Endothelial cell of umbilical vein (primary cell): ENCODE results near the gene STRN. TPM values are rescaled to one million over a fixed set of nuclear protein-coding genes. Genes with fewer than 3 reads are reported as not detected.

Experiments used
- BruUV-seq: library from RNA; stranded (reverse); fragments of 400-500 nt; replicated peaks from 2 replicates; lab custom pipeline; 2021; lab: Mats Ljungman, UMichigan
- CTCF ChIA-PET: fragments of 300-600, 350-600 bp; sonication (Branson Sonifier 250); formaldehyde crosslinking; loops from one replicate; lab custom pipeline; 2021; ENCODE audit warnings: antibody characterized with exemption, inconsistent platforms; lab: Charles Lee
- POLR2A ChIA-PET: fragments of 300-600, 350-600 bp; sonication (Branson Sonifier 250); formaldehyde crosslinking; loops from one replicate; lab custom pipeline; 2021; ENCODE audit warnings: antibody characterized with exemption, inconsistent platforms; lab: Charles Lee
- DNase-seq: peaks from one replicate; pipeline ENCODE4 v3.0.0-alpha.2; 2011; ENCODE audit warnings: low read depth, low spot score
- FAIRE-seq: peaks from 2 replicates; lab custom pipeline; 2011; peaks lifted over from hg19 to GRCh38; lab: Jason Lieb, UNC
- H2AFZ ChIP-seq: 2 replicates; pipeline ENCODE4 v1.6.0; 2012; ENCODE audit warnings: low read depth, low read length, control low read depth, inconsistent platforms
- H3K27ac ChIP-seq: 2 replicates; pipeline ENCODE4 v1.5.1; 2011; ENCODE audit warnings: low read depth, mild to moderate bottlenecking, control low read depth, low read length, moderate library complexity; ENCODE audit not compliant: insufficient read depth
- H3K27me3 ChIP-seq, 2 experiments: 2 replicates each; pipeline versions ENCODE4 v1.6.0 to v1.6.1; 2011; ENCODE audit warnings: low read length in 2 of 2, mixed read lengths in 1 of 2; ENCODE audit not compliant: control insufficient read depth in 2 of 2, insufficient read depth in 2 of 2
- H3K36me3 ChIP-seq, 2 experiments: 2 replicates in 1 of 2; 3 replicates in 1 of 2; pipeline ENCODE4 v1.5.1; 2011; ENCODE audit warnings: low read length in 2 of 2, mild to moderate bottlenecking in 1 of 2, moderate library complexity in 1 of 2; ENCODE audit not compliant: control insufficient read depth in 2 of 2, insufficient read depth in 2 of 2; ENCODE audit errors: extremely low read depth in 1 of 2
- H3K4me1 ChIP-seq: 3 replicates; pipeline ENCODE4 v1.5.1; 2011; ENCODE audit warnings: mild to moderate bottlenecking, low read length; ENCODE audit not compliant: control insufficient read depth, insufficient read depth; ENCODE audit errors: extremely low read depth
- H3K4me2 ChIP-seq: 2 replicates; pipeline ENCODE4 v1.6.1; 2011; ENCODE audit warnings: low read length, control low read depth, mixed read lengths; ENCODE audit not compliant: insufficient read depth
- H3K4me3 ChIP-seq, 3 experiments: fragments of 200-600 bp in 1 of 3; sonication (generic), shearing (Covaris generic) in 1 of 3; replicated peaks in 1 of 3; 2 replicates each; pipeline ENCODE4 v1.5.1; 2011 to 2016; ENCODE audit warnings: control low read depth in 3 of 3, low read length in 3 of 3, mild to moderate bottlenecking in 2 of 3, inconsistent platforms in 1 of 3, low read depth in 1 of 3, moderate library complexity in 1 of 3; ENCODE audit not compliant: insufficient read depth in 1 of 3
- H3K79me2 ChIP-seq: 2 replicates; pipeline ENCODE4 v1.6.0; 2012; ENCODE audit warnings: low read length, inconsistent platforms; ENCODE audit not compliant: control insufficient read depth, insufficient read depth
- H3K9ac ChIP-seq: replicated peaks from 2 replicates; pipeline ENCODE3; 2011; ENCODE audit warnings: low read length, control low read depth; ENCODE audit not compliant: insufficient read depth; ENCODE audit errors: extremely low read depth
- H3K9me1 ChIP-seq: replicated peaks from 3 replicates; pipeline ENCODE4 v1.6.0; 2011; ENCODE audit warnings: mild to moderate bottlenecking, low read length; ENCODE audit not compliant: control insufficient read depth, insufficient read depth; ENCODE audit errors: extremely low read depth
- H3K9me3 ChIP-seq: replicated peaks from 2 replicates; pipeline ENCODE4 v1.5.1; 2012; ENCODE audit warnings: low read length, inconsistent platforms; ENCODE audit not compliant: control insufficient read depth, insufficient read depth
- H4K20me1 ChIP-seq: replicated peaks from 2 replicates; pipeline ENCODE3; 2011; ENCODE audit warnings: mild to moderate bottlenecking, low read length; ENCODE audit not compliant: control insufficient read depth, insufficient read depth; ENCODE audit errors: extremely low read depth
- CTCF ChIP-seq, 2 donors: IDR thresholded peaks; 1 replicate in 1 of 2; 2 replicates in 1 of 2; pipeline ENCODE4 v1.5.1; 2011; ENCODE audit warnings: low read length in 2 of 2, mild to moderate bottlenecking in 2 of 2, moderate library complexity in 2 of 2, control low read depth in 1 of 2, inconsistent platforms in 1 of 2, low read depth in 1 of 2; ENCODE audit not compliant: insufficient read depth in 1 of 2; ENCODE audit errors: extremely low read depth in 1 of 2
- EZH2 ChIP-seq: IDR thresholded peaks from 2 replicates; pipeline ENCODE4 v1.6.1; 2012; ENCODE audit warnings: borderline replicate concordance, low read depth, mild to moderate bottlenecking, moderate library complexity, low read length, inconsistent platforms; ENCODE audit not compliant: severe bottlenecking
- GATA2 ChIP-seq: IDR thresholded peaks from 2 replicates; pipeline ENCODE4 v1.7.0; 2011; ENCODE audit warnings: low read depth, mild to moderate bottlenecking, moderate library complexity, mixed read lengths, low read length; ENCODE audit not compliant: insufficient read length, insufficient read depth
- MAX ChIP-seq: IDR thresholded peaks from 2 replicates; pipeline ENCODE4 v1.6.1; 2011; ENCODE audit not compliant: insufficient read depth, insufficient read length
- MYC ChIP-seq: IDR thresholded peaks from one replicate; pipeline ENCODE4 v1.6.1; 2011; ENCODE audit warnings: mild to moderate bottlenecking, low read depth, low read length
- POLR2A ChIP-seq: IDR thresholded peaks from 2 replicates; pipeline ENCODE4 v1.6.1; 2012; ENCODE audit warnings: low read depth, mild to moderate bottlenecking, control low read depth, low read length
- POLR2AphosphoS5 ChIP-seq: IDR thresholded peaks from 2 replicates; pipeline ENCODE4 v1.6.1; 2012; ENCODE audit warnings: low read depth, mild to moderate bottlenecking, control low read depth, low read length, moderate library complexity; ENCODE audit not compliant: insufficient read depth
- dilution Hi-C: fragments of 300-500 bp; cut with MboI; formaldehyde crosslinking; loops from one replicate; pipeline ENCODE4 v1.15.0; 2019; ENCODE audit warnings: low sequenced_read_pairs; ENCODE audit not compliant: extremely low pct_ligation_motif_present
- intact Hi-C: fragments of 100-400 bp; cut with micrococcal nuclease; formaldehyde crosslinking; loops from one replicate; pipeline ENCODE4 v1.10.0; 2022
- polyA plus RNA-seq, 4 experiments: library from polyadenylated mRNA; depleted of rRNA in 3 of 4; stranded (reverse) in 3 of 4; unstranded in 1 of 4; fragments of >200 nt; gene quantifications; 2 replicates each; pipeline versions ENCODE4 v1.2.1 to v1.2.3, GENCODE V29; 2011 to 2012; ENCODE audit warnings: missing spikeins in 1 of 4
- total RNA-seq: library from RNA; stranded (reverse); gene quantifications from 2 replicates; pipeline ENCODE4 v1.2.3, GENCODE V29; 2021

The STRN gene
- total and polyA plus RNA-seq, 2 donors (not counting 3 experiments of a cell fraction or from before 2014, with no cell fraction given): 6.7 to 33.4 TPM

GRCh38 chr2:36820942-36821605, 145.3 kb downstream of the STRN start:
- intact Hi-C loops (no loop called here), dilution Hi-C loops (no loop called here)
- no peaks in the 10 kb centered on the region for H3K27me3 ChIP-seq
- no peak overlapping the region for H3K4me3 ChIP-seq
- H3K9me1 ChIP-seq: no peaks in the 10 kb centered on the region
- no peaks in the 10 kb centered on the region for H4K20me1 ChIP-seq
- H3K4me2 ChIP-seq: no peak overlapping the region
- no peak for TF ChIP-seq POLR2AphosphoS5
- TF ChIP-seq MAX: no peak
- no peak for TF ChIP-seq MYC
- TF ChIP-seq CTCF (IDR thresholded peaks at IDR 0.05; ENCODE audit: extremely low read depth in 1 of 2, insufficient read depth in 1 of 2, low read depth in 1 of 2, low read length in 2 of 2): no peak
- TF ChIP-seq EZH2: no peak
- no peak for TF ChIP-seq POLR2A
- no peak for TF ChIP-seq GATA2
- H3K79me2 ChIP-seq: no peaks in the 10 kb centered on the region
- no peaks in the 10 kb centered on the region for H3K36me3 ChIP-seq
- H3K9me3 ChIP-seq: no peaks in the 10 kb centered on the region
- ChIA-PET POLR2A (no interaction called here), CTCF (interaction anchor here (1.0 to 2.9 kb wide), 2 partner anchors 10 to 35 kb away, joined by 7 to 18 read pairs; no protein-coding TSS in a partner anchor)
- H3K9ac ChIP-seq: no peak overlapping the region
- no peak overlapping the region for H2AFZ ChIP-seq
- BruUV-seq: no TSS peak
- H3K4me1 ChIP-seq: peaks cover 3% of the 10 kb centered on the region
- FAIRE-seq: no peak
- H3K27ac ChIP-seq: no peak overlapping the region
- no peak for DNase-seq
